IMR-90 (cell line): ENCODE results near the gene SPAAR. TPM values are rescaled to one million over a fixed set of nuclear protein-coding genes. Genes with fewer than 3 reads are reported as not detected.

Source experiments
- FOS ChIP-seq: fragments of 150-350 bp; IDR thresholded peaks from 2 replicates; pipeline ENCODE4 v1.6.1; 2016; ENCODE audit warnings: low read depth, low read length
- RCOR1 ChIP-seq: IDR thresholded peaks from 2 replicates; pipeline ENCODE4 v1.6.1; 2012; ENCODE audit warnings: mild to moderate bottlenecking, low read length, improper control_type of control experiment; ENCODE audit not compliant: insufficient replicate concordance
- polyA plus RNA-seq, 3 experiments: library from polyadenylated mRNA; depleted of rRNA; stranded (reverse); fragments of >200 nt; gene quantifications; 2 replicates each; pipeline ENCODE4 v1.2.3, GENCODE V29; 2012; ENCODE audit warnings: low replicate concordance in 1 of 3
- total RNA-seq: library from RNA; depleted of rRNA; stranded (reverse); fragments of >200 nt; gene quantifications from 2 replicates; pipeline ENCODE4 v1.2.3, GENCODE V29; 2012; rRNA removed

The SPAAR gene
- total and polyA plus RNA-seq, 2 of the 4 experiments (the other 2 are of a cell fraction): 0.18 to 0.32 TPM

- no peak for TF ChIP-seq FOS
- TF ChIP-seq RCOR1: peak; percentile 24
Measured at GRCh38 chr9:35960039-35960655, 50.9 kb downstream of the SPAAR start (continued).

Other genes starting within 250 kb of the SPAAR start
- gene ARHGEF39, start 244.3 kb upstream of the SPAAR start, total RNA-seq: 0.56 and 2.5 TPM in 2 replicates
- gene ARHGEF39, start 244.3 kb upstream of the SPAAR start, polyA plus RNA-seq (2012; rRNA removed): 2.1 and 2.8 TPM in 2 replicates
- gene CA9, start 235.6 kb upstream of the SPAAR start, total RNA-seq: 0.54 and 0.56 TPM in 2 replicates
- gene CA9, start 235.6 kb upstream of the SPAAR start, polyA plus RNA-seq (2012; rRNA removed): 3.7 and 3.9 TPM in 2 replicates
- gene TPM2, start 219.6 kb upstream of the SPAAR start, total RNA-seq: 960 and 1,994 TPM in 2 replicates
- gene TPM2, start 219.6 kb upstream of the SPAAR start, polyA plus RNA-seq (2012; rRNA removed): 2,500 and 2,548 TPM in 2 replicates
- 337 and 346 TPM in 2 replicates for gene TLN1, start 177.3 kb upstream of the SPAAR start, total RNA-seq
- gene TLN1, start 177.3 kb upstream of the SPAAR start, polyA plus RNA-seq (2012; rRNA removed): 224 and 228 TPM in 2 replicates
- gene CREB3, start 176.8 kb upstream of the SPAAR start, total RNA-seq: 105 and 106 TPM in 2 replicates
- gene CREB3, start 176.8 kb upstream of the SPAAR start, polyA plus RNA-seq (2012; rRNA removed): 54.9 and 60.7 TPM in 2 replicates
- gene GBA2, start 160.3 kb upstream of the SPAAR start, total RNA-seq: 14.2 and 18.1 TPM in 2 replicates
- 37.0 and 38.2 TPM in 2 replicates for gene GBA2, start 160.3 kb upstream of the SPAAR start, polyA plus RNA-seq (2012; rRNA removed)
- 10.2 and 10.8 TPM in 2 replicates for gene RGP1, start 160.2 kb upstream of the SPAAR start, total RNA-seq
- 13.5 and 14.3 TPM in 2 replicates for gene RGP1, start 160.2 kb upstream of the SPAAR start, polyA plus RNA-seq (2012; rRNA removed)
- not detected in 2 replicates for gene MSMP, start 155.2 kb upstream of the SPAAR start, total RNA-seq
- not detected in 2 replicates for gene MSMP, start 155.2 kb upstream of the SPAAR start, polyA plus RNA-seq (2012; rRNA removed)
- gene NPR2, start 117.9 kb upstream of the SPAAR start, total RNA-seq: 5.2 and 6.4 TPM in 2 replicates
- 29.9 and 35.7 TPM in 2 replicates for gene NPR2, start 117.9 kb upstream of the SPAAR start, polyA plus RNA-seq (2012; rRNA removed)
- gene SPAG8, start 97.2 kb upstream of the SPAAR start, total RNA-seq: 0.28 and 0.72 TPM in 2 replicates
- gene SPAG8, start 97.2 kb upstream of the SPAAR start, polyA plus RNA-seq (2012; rRNA removed): 0.62 and 0.84 TPM in 2 replicates
- 6.7 and 7.5 TPM in 2 replicates for gene HINT2, start 94.4 kb upstream of the SPAAR start, total RNA-seq
- 17.4 and 20.6 TPM in 2 replicates for gene HINT2, start 94.4 kb upstream of the SPAAR start, polyA plus RNA-seq (2012; rRNA removed)
- not detected in 2 replicates for gene FAM221B, start 80.8 kb upstream of the SPAAR start, total RNA-seq
- gene FAM221B, start 80.8 kb upstream of the SPAAR start, polyA plus RNA-seq (2012; rRNA removed): not detected in 2 replicates
- gene TMEM8B, start 80.3 kb upstream of the SPAAR start, total RNA-seq: 0.56 and 0.72 TPM in 2 replicates
- 8.2 and 8.3 TPM in 2 replicates for gene TMEM8B, start 80.3 kb upstream of the SPAAR start, polyA plus RNA-seq (2012; rRNA removed)
- not detected in 2 replicates for gene OR13J1, start 39.1 kb upstream of the SPAAR start, total RNA-seq
- gene OR13J1, start 39.1 kb upstream of the SPAAR start, polyA plus RNA-seq (2012; rRNA removed): not detected in 2 replicates
- 1.1 and 1.7 TPM in 2 replicates for gene HRCT1, start 3.3 kb upstream of the SPAAR start, total RNA-seq
- gene HRCT1, start 3.3 kb upstream of the SPAAR start, polyA plus RNA-seq (2012; rRNA removed): 3.9 and 4.4 TPM in 2 replicates
- 0.56 and 0.90 TPM in 2 replicates for gene OR2S2, start 48.7 kb downstream of the SPAAR start, total RNA-seq
- gene OR2S2, start 48.7 kb downstream of the SPAAR start, polyA plus RNA-seq (2012; rRNA removed): 0.20 and 0.46 TPM in 2 replicates
- gene RECK, start 127.4 kb downstream of the SPAAR start, total RNA-seq: 23.5 and 27.2 TPM in 2 replicates
- gene RECK, start 127.4 kb downstream of the SPAAR start, polyA plus RNA-seq (2012; rRNA removed): 38.5 and 44.0 TPM in 2 replicates
- 35.8 and 37.8 TPM in 2 replicates for gene GLIPR2, start 227.2 kb downstream of the SPAAR start, total RNA-seq
- gene GLIPR2, start 227.2 kb downstream of the SPAAR start, polyA plus RNA-seq (2012; rRNA removed): 42.7 and 43.3 TPM in 2 replicates